ENCODE data around the gene GHRL.
"Not testable (repeated sequence)": the region's sequence is repeated elsewhere in the genome, so short reads cannot be mapped to it uniquely, and the experiment has no call there.

Gene GHRL

GRCh38 chr3:10322352-10322710, 29.6 kb upstream of the GHRL start:
- no peak for DNase-seq

- DNase-seq: no peak
These were observed 29.0 kb upstream of the GHRL start for GRCh38 chr3:10321630-10322351.

GRCh38 chr3:10320320-10320677, 27.6 kb upstream of the GHRL start:
- no peak for DNase-seq

- no peak for DNase-seq
These were observed 27.1 kb upstream of the GHRL start for GRCh38 chr3:10319804-10320203.

GRCh38 chr3:10319251-10319650, 26.5 kb upstream of the GHRL start:
- DNase-seq: no peak

- DNase-seq: no peak
These were observed 25.2 kb upstream of the GHRL start for GRCh38 chr3:10317961-10318350.

- DNase-seq: no peak
These were observed 24.7 kb upstream of the GHRL start for GRCh38 chr3:10317311-10317960.

- no peak for DNase-seq
These were observed 23.1 kb upstream of the GHRL start for GRCh38 chr3:10315771-10316344.

GRCh38 chr3:10315101-10315500, 22.4 kb upstream of the GHRL start:
- no peak for DNase-seq

- no peak for DNase-seq
These were observed 20.1 kb upstream of the GHRL start for GRCh38 chr3:10312861-10313260.

- no peak for DNase-seq
These were observed 19.6 kb upstream of the GHRL start for GRCh38 chr3:10312391-10312790.

- no peak for DNase-seq
These were observed 19.0 kb upstream of the GHRL start for GRCh38 chr3:10311710-10312109.

- DNase-seq: no peak
These were observed 17.8 kb upstream of the GHRL start for GRCh38 chr3:10310578-10310977.

- no peak for DNase-seq
These were observed 17.0 kb upstream of the GHRL start for GRCh38 chr3:10309736-10310135.

- no peak for DNase-seq
These were observed 15.9 kb upstream of the GHRL start for GRCh38 chr3:10308678-10309077.

GRCh38 chr3:10306156-10306555, 13.4 kb upstream of the GHRL start:
- DNase-seq: no peak

GRCh38 chr3:10305331-10305902, 12.7 kb upstream of the GHRL start:
- DNase-seq: no peak

- DNase-seq: no peak
These were observed 12.2 kb upstream of the GHRL start for GRCh38 chr3:10304905-10305304.

- DNase-seq: no peak
These were observed 11.0 kb upstream of the GHRL start for GRCh38 chr3:10303785-10304184.

GRCh38 chr3:10303105-10303504, 10.4 kb upstream of the GHRL start:
- no peak for DNase-seq

GRCh38 chr3:10300087-10300486, 7.3 kb upstream of the GHRL start:
- DNase-seq: no peak

GRCh38 chr3:10299679-10300078, 6.9 kb upstream of the GHRL start:
- DNase-seq: no peak

- no peak for DNase-seq
These were observed 6.4 kb upstream of the GHRL start for GRCh38 chr3:10299175-10299574.

- DNase-seq: not testable (repeated sequence)
These were observed 5.3 kb upstream of the GHRL start for GRCh38 chr3:10298064-10298463.

All from DMS79 (cell line).